Osteocyte (in vitro differentiated cells): ENCODE results near the gene MEPCE. TPM values are rescaled to one million over a fixed set of nuclear protein-coding genes. Genes with fewer than 3 reads are reported as not detected.

Experiments used
- total RNA-seq: library from RNA; stranded (reverse); gene quantifications from 2 replicates; pipeline ENCODE4 v1.2.1, GENCODE V29; 2021

The MEPCE gene
- total RNA-seq, 1 donor from 2014 or later = 50.0 TPM

Other genes with a start within 250 kb of the MEPCE start
- gene PVRIG, start 209.9 kb upstream of the MEPCE start, total RNA-seq = not detected in 2 replicates
- gene SPDYE3, start 122.1 kb upstream of the MEPCE start, total RNA-seq = not detected in 2 replicates
- 31.7 and 38.7 TPM in 2 replicates for gene PILRB, start 71.7 kb upstream of the MEPCE start, total RNA-seq
- gene PILRA, start 56.3 kb upstream of the MEPCE start, total RNA-seq = 1.8 and 2.5 TPM in 2 replicates
- 4.4 and 5.0 TPM in 2 replicates for gene ZCWPW1, start 1.1 kb upstream of the MEPCE start, total RNA-seq
- 22.8 and 32.1 TPM in 2 replicates for gene PPP1R35, start 6.7 kb downstream of the MEPCE start, total RNA-seq
- 0.46 TPM in 1 of 2 replicates, not detected in the other for gene SPACDR, start 34.4 kb downstream of the MEPCE start, total RNA-seq
- gene TSC22D4, start 49.4 kb downstream of the MEPCE start, total RNA-seq = 46.8 and 46.9 TPM in 2 replicates
- 0.89 and 0.99 TPM in 2 replicates for gene NYAP1, start 54.1 kb downstream of the MEPCE start, total RNA-seq
- 10.2 and 10.8 TPM in 2 replicates for gene AGFG2, start 109.4 kb downstream of the MEPCE start, total RNA-seq
- gene SAP25, start 144.1 kb downstream of the MEPCE start, total RNA-seq = 1.5 TPM in 1 of 2 replicates, not detected in the other
- gene LRCH4, start 156.3 kb downstream of the MEPCE start, total RNA-seq = 76.2 and 90.9 TPM in 2 replicates
- 0.46 and 0.94 TPM in 2 replicates for gene FBXO24, start 156.5 kb downstream of the MEPCE start, total RNA-seq
- 608 and 626 TPM in 2 replicates for gene PCOLCE, start 172.5 kb downstream of the MEPCE start, total RNA-seq
- 24.5 and 26.3 TPM in 2 replicates for gene MOSPD3, start 182.7 kb downstream of the MEPCE start, total RNA-seq
- gene TFR2, start 211.7 kb downstream of the MEPCE start, total RNA-seq = 0.19 and 0.31 TPM in 2 replicates
- not detected in 2 replicates for gene ACTL6B, start 226.6 kb downstream of the MEPCE start, total RNA-seq
- 229 and 251 TPM in 2 replicates for gene GNB2, start 243.9 kb downstream of the MEPCE start, total RNA-seq